HCEC 1CT (cell line): ENCODE data around the gene DNASE1L2.
"Not testable (repeated sequence)": the region's sequence is repeated elsewhere in the genome, so short reads cannot be mapped to it uniquely, and the experiment has no call there.

Source experiments
- DNase-seq: peaks from one replicate; pipeline ENCODE4 v3.0.0-alpha.2; 2017

Gene DNASE1L2, protein sequence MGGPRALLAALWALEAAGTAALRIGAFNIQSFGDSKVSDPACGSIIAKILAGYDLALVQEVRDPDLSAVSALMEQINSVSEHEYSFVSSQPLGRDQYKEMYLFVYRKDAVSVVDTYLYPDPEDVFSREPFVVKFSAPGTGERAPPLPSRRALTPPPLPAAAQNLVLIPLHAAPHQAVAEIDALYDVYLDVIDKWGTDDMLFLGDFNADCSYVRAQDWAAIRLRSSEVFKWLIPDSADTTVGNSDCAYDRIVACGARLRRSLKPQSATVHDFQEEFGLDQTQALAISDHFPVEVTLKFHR

DNA sequence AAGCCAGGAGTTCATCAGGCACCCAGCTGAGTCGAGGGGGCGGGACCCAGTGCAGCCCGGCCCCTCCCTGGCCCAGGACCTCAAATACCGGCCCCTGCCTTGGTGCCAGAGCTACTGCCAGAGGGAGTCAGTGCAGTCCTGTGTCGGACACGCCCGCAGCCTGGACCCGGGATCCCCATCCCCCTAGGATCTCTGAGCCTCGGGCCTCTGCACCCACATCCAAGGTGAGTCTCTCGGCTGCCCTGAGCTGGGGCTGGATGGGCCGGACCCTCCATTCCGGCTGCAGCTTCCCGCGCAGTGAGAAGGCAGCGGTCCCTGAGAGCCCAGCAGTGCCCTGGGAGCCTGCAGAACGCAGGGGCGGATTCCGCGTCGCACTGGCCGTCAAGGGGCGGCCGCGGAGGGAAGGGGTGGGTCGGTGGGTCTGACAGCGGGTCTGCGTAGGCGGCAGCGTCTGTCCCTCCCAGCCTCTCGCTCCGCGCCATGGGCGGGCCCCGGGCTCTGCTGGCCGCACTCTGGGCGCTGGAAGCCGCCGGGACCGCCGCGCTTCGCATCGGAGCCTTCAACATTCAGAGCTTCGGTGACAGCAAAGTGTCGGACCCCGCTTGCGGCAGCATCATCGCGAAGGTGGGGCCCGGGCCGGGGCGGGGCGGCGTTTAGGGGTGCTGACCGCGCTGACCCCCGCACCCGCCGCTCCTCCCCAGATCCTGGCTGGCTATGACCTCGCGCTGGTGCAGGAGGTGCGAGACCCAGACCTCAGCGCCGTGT, at the start of gene DNASE1L2:
Gene DNASE1L2 (plus strand): TSS at position 108 of the 765 bp plus-strand sequence. CDS start 373 bp downstream, at position 481.
- DNase-seq, result no peak

DNA sequence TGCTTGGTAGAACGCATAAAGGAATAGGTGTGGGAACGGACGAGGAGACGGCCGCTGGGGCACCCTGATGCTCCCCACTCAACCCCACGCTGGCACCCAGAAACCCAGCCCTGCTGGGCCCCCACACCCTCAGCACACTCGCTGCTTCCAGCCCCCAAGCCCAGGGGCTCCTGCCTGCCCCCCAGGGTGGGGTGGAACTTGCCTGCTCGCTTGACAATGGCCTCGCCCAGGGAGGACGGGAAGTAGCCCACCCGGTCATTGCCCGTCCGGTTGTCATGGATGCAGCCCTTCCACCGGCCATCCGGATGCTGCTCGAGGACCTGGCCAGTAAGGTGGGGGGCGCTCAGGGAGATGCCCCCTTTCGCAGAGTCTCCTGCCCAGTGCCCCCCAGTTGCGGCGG, 49.7 kb upstream of the DNASE1L2 start:
- no peak for DNase-seq

DNA sequence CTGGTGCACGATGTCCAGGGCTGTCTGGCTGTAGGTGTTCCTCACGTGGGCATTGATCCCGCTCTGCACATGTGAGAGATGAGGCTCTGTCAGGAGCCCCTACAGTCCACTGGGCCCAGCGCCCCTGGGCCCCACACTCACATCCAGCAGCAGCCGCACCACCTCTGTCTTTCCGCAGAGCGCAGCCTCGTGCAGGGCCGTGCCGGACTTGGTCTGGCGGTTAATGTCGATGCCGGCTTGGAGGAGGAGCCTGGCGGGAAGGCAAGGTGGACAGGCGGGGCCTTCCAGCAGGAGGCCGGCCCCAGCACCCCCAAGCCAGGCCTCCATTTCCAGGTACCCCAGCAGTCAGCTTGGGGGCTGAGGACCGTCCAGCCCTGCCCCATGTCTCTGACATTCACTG, 49.0 kb upstream of the DNASE1L2 start:
- no peak for DNase-seq

DNA sequence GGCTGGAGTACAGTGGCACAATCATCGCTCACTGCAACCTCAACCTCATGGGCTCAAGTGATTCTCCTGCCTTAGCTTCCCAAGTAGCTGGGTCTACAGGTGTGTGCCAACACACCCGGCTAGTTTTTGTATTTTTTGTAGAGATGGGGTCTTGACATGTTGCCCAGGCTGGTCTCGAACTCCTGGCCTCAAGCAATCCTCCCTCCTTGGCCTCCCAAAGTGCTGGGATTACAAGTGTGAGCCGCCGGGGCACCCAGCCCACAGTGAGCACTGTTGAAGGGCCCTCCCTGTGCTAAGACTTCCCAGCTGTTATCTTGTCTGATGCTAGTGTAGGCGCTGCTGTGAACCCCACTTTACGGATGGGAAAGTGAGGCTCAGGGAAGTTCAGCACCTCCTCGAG, 47.8 kb upstream of the DNASE1L2 start:
- DNase-seq, result no peak

DNA sequence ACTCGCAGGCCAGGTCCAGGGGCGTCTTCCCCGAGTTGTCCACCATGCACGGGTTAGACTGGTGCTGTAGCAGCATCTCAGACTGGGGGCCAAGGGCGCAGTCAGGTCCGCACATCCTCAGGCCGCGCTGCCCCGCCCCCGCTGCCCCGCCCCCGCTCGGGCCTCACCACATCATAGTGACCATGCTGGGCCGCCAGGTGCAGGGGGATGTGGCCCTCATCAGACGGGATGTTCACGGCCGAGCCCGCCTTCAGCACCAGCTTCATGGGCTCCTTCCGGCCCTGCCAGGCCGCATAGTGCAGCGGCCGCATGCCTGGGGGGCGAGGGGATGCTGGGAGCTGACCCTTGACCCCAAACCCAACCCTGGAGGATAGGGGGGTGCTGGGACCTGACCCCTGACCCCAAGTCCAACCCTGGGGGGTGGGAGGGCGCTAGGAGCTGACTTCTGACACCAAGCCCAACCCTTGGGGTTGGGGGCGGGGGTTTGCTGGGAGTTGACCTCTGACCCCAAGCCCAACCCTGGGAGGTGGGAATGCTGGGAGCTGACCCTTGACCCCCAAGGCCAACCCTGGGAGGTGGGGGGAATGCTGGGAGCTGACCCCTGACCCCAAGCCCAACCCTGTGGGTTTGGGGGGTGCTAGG, 46.9 kb upstream of the DNASE1L2 start:
- no peak for DNase-seq

DNA sequence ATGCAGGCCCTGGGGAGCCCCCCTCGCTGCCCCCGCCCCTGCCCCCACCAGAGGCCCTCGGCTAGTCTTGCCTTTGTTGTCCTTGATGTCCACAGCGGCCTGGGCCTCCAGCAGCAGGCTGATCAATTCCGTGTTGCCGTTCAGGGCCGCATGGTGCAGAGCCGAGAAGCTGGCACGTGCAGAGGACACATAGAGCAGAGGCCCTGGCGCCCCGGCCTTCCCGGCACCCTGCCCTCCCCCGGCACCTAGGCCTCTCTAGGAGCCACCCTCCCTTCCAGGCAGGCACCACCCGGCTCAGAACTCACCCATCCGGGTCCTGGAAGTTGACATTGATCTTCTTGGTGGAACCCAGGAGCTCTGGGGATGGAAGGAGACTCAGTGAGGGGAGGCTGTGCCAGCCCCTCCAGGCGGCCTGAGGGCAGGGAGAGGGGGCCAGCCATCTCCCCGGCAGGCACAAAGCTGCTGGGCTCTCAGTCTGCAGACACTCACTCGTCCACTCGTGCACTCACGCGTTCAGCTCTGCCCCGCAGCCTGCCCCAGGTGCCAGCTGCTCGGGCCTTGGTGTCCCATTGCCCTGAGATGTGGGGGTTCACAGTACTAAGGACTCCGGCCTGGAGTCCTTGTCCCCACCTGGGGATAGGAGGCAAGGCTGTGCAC, 46.1 kb upstream of the DNASE1L2 start:
- DNase-seq, result no peak

DNA sequence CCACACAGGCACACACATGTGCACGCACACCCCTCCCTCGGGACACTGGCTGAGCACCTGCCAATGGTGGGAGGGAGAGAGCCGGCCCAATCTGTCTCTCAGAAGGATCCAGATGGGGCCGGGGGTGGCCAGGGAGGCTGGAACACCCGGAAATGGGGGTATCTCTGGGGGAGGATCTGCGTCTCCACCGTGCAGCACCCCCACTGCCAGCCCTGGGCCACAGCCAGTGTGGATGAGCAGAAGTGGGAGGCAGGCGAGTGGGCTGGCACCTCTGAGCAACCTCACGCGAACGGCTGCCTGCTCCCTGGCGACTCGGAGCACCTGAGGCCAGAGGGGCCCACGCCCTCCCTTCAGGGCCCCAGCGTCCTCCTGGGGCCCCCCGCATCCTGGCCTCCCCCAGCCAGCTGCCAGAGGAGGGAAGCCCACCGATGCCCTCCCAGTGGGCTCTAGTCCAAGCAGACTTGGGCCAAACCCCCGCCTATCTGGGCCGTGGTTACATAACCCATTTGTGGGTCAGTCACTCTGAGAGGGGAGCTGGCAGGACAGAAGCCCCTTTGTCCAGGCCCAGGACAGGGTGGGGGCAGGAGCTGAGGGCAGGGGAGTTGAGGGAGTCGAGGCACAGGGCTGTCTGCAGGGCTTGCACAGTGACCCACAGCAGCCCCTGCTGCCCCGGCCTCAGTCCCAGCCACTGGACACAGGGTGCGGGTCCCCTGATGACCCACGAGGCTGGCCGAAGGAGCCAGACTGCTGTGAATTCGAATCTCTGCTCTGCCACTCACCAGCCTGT, 45.4 kb upstream of the DNASE1L2 start:
- no peak for DNase-seq

DNA sequence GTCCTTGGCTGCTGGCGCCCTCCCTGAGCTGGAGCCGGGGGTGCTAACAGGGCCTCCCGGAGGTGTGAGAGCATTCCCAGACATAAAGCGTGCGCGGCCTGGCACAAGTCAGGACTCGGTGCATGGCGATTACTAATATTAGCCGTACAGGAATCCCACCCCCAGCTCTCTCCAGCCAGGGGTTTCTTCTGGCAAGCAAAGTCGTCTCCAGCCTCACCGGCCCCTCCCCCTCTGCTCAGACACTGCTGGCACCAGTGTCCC, 44.9 kb upstream of the DNASE1L2 start:
- no peak for DNase-seq

DNA sequence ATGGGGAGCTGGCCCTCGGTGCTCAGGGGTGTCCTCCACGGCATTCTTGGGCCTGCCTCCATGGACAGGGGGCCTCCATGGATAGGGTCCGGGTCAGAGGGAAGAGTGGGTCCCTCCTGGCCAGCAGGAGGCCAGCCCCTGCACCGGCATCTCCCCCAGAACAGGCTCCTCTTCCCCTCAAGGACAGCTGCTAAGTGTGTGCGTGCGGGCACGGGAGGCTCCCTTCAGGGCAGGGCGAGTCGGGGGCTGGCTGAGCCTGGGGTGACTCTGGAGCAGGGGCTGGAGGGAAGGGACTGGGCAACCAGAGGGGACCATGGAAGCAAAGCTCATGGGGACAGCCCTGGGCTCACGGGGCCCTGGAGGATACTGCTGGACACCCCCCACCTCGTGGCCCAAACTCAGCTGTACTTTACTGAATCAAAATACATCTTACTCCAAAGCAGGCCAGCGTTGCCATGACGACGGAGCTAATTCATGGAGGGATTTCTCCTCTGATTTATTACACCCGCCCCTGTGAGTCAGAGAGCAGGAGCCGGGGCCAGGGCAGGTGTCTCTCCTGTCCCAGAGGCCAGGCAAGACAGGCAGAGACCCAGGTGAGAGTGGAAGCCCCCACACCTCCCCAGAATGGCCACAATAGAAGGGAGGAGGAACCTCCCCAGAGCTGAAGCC, 41.9 kb upstream of the DNASE1L2 start:
- peak; percentile 58 for DNase-seq

DNA sequence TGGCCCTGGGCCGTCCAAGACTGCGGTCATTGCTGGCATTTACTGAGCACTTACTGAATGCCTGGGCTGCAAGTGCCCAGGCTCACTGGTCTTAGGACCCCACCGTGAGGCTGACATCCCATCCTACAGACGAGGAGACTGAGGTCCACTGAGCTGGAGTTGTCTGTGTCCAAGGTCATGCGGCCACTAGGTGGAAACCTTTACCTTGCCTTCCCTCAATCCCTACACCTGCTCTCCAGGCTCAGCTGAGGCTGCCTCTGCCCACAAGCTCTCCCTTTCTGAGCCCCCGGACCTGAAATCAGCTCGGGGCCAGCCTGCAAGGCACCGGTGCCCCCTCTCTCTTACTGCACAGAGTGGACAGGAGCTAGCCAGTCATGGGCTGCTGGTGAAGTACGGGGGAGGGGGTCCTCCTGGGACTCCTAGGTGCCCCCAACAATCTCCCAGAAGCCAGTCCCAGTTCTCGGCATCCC, 41.4 kb upstream of the DNASE1L2 start:
- DNase-seq, result peak; percentile 24

DNA sequence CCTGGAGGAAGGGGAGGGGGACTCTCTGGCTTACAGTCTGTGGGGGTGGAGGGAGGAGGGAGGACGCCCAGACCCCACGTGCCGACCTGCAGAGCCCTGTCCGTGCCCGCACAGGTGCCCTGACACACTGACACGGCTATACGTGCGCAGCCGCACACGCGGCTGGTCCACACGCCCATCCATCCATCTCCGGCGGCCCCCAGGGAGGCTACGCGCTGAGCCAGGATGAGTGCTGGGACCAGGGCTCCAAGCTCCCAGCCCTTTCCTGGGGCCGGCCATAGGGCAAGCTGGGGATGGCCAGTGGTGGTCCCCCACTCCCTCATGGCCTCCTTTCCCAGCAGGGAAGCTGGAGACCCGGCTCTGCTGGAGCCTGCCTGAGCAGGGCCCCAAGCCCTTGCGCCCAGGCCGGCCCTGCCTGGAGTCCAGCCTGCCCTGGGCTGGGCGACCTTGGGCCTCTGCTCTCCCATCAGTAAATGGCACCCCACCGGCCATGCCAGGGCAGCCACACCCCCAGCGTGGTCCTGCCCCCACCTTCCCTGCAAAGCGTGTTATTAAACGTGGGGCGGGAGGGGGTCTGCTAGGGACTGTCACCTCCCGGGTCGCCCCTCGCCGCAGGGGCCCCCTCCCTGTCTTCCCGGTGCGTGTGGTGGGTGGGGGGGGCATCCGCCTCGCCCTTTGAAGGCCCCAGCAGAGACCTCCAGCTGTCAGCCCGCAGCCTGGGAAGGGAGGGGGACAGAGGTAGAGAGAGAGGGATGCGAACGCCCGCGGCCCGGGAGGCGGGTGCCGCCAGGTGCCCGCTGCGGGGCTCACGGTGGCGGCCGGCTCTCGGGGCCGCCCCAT, 40.7 kb upstream of the DNASE1L2 start:
- DNase-seq, result no peak

DNA sequence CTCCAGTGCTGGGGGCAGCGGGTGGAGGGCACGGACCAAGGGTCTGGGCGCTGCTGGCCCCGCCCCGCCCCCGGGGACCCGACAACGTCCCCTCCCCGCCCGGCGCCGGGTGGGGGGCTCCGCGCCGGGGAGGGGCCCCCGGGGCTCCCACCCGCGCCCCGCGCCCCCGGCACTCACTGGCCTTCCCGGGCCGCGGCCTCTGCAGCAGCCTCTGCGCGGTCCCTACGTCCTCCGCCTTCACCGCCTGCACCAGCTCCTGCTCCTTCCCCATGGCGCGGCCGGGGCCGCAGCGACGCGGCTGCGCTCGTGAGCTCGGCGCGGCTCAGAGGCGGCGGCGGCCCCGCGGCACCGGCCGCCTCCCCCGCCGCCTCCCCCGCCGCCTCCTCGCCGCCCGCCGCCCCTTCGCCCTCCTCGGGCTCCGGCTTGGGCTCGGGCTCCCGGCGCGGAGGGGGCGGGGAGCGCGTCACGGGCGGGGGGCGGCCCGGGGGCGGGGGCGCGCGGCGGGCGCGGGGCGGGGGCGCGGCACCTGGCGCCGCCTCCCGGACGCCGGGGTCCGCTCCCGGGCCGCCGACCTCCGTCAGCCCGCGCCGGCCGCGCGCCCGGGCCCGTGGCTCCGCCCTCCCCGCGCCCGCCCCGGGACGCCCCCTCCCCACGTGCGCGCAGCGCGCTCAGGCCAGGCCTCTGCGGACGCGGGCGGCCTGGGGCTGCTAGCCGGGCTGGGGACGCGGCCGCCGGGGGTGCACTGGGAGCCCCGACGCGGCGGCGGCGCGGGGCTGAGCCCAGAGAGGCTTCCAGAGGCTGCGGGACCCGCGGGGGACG, 39.9 kb upstream of the DNASE1L2 start, which contains the start of gene CASKIN1:
Gene CASKIN1 (minus strand): TSS at position 444 of the 819 bp plus-strand sequence. CDS start 173 bp downstream, at position 271.
- no peak for DNase-seq

DNA sequence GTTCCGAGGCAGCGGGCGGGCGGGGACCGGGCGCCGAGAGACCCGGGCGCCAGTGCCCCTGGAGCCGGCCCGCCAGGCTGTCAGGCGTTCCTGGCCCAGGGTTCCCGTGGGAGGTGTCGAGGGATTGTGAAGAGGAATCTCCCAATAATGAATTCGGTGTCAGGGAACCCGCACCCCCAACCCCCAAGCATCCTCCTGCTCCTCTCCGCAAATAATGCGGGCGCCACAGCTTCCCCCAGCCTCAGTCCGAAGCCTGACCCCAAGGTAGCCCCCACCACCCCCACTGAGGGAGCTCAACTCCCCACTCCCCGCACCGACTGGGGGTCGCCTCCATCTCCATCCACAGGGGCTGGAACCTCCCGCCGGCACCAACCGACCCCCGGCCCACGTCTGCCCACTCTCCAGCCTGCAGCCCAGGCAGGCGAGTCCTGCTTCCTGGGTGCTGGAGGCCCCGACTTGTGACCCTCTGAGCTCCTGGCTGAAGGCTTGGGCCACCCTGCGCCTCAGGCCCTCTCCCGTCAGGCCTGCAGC, 39.2 kb upstream of the DNASE1L2 start:
- no peak for DNase-seq

DNA sequence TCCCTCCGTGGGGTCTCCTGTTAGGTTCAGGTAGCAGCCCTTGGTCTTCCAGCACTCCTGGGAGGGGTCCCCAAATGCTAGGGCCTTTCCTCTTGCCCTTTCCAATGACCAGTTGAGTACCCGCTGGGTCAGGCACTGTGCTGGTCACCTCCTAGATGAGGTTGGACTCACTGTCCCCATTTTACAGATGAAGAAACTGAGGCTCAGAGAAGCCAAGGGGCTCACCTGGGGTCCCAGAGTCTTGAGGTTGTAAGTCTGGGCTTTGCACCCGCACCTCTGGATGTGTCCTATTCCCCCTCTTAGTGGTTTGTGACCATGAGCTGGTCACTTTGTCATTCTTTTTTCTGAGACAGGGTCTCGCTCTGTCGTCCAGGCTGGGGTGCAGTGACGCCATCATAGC, 38.5 kb upstream of the DNASE1L2 start:
- DNase-seq, result no peak

DNA sequence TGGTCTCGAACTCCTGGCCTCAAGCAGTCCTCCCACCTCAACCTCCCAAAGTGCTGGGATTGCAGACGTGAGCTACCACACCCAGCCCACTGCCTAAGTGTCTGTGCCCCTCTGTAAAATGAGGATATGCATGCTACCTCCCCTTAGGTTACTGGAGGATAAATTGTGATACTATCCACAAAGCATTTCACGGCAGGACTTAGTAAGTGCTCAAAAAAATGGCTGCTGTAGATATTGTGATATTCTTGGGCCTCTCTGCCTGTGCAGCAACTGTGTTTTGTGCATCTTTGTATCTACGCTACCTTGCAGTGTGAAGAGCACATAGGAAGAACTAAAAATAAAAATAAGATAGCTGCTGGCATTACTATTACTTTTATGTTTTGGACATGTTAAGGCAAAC, 38.0 kb upstream of the DNASE1L2 start:
- DNase-seq, result no peak

DNA sequence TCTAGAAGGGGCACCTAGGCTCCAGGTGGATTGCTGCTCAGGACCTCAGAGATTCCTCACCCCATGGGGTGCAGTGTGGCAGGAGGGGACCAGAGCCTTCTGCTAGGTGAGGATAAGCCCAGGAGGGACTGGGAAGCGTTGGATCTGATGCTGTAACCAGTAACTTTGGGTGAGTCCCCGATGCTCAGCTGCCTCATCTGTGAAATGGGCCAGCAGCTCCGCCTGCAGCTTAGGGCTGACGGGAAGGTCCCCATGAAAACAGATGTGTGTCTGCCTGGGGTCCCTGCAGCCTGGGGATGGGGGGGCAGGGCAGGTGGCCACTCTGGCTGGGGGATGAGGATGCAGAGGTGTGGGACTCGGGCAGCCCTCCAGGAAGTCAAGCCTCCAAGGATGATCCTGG, 37.1 kb upstream of the DNASE1L2 start:
- no peak for DNase-seq

DNA sequence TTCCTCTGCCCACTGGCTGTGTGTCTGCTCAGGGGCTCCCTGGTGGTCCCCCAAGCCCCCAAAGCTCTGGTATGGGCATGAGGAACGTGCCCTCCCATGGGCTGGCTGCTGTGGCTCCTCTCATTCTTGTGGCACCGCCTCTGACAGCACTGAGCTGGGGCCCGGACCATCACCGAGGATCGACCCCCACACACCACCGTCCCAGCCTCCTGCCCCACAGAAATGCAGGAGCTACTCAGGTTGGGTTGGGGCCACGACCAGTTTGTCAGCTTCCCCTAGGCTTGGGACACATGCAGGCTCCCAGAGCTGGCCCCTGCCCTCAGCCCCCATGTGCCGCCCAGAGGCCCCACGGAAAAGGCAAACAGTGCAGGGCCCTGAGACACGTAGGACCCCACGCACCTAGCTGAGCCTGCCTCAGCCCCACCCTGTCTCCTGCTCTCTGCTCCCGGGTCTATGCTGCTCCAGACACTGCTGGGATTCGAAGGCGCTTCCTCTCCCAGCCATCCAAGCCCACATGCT, 36.6 kb upstream of the DNASE1L2 start:
- DNase-seq, result no peak

DNA sequence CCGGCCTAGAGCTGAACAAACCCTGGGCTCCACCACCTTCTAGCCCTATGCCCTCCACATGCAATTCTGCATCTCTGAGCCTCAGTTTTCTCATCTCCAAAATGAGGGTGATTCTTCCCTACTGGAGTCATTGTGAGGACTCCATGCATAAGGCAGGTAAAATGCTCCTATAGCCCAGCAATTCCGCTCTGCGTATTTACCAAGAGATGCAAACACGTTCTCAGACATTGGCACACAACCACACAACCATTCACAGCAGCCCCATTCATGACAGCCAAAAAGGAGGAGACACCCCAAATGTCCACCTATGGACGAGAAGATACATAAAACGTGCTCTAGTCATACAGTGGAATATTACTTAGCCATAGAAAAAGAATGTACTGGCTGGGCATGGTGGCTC, 35.9 kb upstream of the DNASE1L2 start:
- no peak for DNase-seq

DNA sequence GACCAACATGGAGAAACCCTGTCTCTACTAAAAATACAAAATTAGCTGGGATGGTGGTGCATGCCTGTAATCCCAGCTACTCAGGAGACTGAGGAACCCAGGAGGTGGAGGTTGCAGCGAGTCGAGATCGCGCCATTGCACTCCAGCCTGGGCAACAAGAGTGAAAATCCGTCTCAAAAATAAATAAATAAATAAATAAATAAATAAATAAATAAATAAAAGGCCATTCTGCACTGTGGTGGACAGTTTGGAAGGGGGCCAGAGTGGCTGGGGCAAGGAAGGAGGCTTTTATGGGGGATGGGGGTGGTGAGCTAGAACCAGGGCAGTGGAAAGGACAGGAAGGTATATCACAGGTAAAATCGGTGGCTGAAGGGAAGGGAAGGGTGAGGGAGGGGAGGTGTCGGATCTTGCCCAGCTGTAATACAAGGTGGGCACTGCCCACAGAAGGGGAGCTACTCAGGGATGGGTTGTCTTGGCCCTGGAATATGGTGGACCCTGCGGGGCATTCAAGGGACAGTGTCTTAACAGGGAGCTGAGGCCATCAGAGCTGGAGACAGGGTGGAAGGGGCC, 33.0 kb upstream of the DNASE1L2 start:
- not testable (repeated sequence) for DNase-seq
